GM19468 (cell line): ENCODE results near the gene DYNLT1.
"Not testable (repeated sequence)": the region's sequence is repeated elsewhere in the genome, so short reads cannot be mapped to it uniquely, and the experiment has no call there.

ENCODE experiments used
- ATAC-seq: cut with Tn5 transposase; IDR thresholded peaks from one replicate; pipeline ENCODE4 v1.9.1; 2021; ENCODE audit warnings: mild to moderate bottlenecking, moderate library complexity, moderate number of reproducible peaks; ENCODE audit not compliant: unreplicated experiment; ENCODE audit errors: extremely low read depth

DYNLT1 gene

DNA sequence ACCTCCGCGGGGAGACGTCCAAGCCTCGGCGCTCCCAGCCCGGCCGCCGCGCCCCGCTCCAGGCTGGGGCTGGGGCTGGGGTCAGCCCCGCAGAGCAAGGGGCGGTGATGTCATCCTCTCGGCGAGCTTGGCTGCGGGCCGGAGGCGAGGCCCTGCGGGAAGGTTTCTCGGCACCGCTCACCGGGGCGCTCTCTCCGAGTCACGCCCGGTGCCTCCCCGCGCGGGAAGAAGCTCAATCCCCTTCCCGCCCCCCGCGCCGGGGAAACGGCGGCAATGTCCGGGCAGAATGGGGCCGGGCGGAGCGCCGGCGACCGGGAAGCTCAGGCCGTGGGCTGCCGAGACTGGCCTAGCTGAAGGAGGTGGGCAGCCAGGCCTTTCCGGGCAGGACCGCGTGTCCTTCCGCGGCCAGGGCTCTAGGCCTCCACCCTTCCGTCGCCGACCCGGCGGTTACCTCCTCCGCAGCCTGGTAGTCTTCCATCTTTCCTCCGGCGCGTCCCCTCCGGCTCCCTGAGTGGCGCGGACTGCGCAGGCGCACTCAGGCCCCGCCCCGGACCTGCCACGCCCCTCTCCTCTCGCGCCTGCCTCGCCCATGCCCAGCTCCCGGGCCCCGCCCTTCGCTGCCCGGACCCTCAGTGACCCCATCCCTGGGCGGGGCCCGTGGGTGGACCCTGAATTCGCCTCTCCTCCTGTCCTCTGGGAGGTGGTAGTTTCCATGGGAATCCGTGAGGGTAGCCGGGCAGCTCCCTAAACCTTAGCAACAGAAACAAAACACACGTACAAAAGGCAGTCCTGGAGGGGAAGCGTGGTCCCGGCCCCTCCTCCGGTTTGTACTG, at the start of gene DYNLT1:
Gene DYNLT1, minus strand, starts transcription at position 513 of the 833 bp plus-strand sequence. Its CDS starts 35 bp downstream, at position 478.
- ATAC-seq = peak; percentile 18

DNA sequence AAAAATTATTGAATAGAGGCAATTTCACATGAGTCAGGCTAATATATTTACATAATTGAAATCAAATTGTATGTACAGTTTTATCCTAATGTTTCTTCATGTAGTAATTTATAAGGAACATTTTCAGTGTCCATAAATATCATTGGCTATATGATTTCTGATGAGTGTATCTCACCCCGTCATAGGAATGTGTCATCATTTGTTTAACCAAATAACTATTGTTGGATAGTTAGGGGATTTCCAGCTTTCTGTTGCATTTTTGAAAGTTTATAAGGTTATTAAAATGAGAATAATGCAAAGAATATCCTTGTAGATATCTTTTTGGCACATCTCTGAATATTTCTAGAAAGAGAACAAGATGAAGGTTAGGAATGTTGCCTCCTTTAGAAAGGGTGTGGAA, 44.3 kb upstream of the DYNLT1 start:
- no peak for ATAC-seq

DNA sequence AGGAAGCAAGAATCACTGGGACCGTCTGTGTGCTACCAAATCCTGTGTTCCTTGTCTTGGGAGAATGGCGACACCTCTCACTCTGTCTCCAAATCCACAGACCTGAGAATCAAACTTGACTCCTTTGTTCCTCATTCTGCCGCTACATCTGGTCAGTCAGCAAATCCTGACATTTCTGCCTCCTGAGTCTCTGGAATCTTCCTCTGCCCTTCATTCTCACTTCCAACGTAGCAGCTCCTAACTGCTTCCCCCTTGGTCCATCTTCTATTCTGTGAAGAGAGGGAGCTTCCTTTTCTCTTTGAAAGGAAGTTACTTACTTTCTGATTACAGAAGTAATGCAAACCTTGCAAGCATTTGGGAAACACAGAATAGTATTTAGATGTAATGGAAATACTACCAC, 43.0 kb upstream of the DYNLT1 start:
- no peak for ATAC-seq

DNA sequence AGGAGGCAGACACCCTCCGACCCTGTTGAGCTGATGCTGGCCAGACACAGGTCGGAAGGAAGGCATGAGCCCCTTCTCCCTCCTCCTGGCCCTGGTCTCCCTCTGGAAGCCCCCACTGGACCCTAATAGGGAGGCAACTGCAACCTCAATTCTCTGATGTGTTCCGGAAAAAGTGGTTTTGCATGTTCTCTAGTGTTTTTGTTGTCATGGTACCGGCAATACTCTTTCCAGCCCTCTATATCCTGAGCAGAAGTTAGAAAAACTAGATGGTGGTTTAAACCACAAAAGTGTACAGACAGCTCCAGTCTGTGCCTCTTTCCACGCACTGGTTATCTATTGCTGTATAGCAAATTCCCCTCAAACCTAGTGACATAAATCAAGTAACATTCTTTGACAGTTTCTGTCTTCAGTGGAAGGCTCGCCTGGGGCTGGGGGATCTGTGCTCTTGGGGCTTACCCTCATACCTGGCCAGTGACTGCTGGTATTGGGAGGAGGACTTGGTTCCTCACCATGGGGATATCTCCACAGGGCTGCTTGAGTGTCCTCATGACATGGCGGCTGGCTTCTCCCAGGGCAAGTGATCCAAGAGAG, 42.3 kb upstream of the DYNLT1 start:
- ATAC-seq = peak; percentile 73

DNA sequence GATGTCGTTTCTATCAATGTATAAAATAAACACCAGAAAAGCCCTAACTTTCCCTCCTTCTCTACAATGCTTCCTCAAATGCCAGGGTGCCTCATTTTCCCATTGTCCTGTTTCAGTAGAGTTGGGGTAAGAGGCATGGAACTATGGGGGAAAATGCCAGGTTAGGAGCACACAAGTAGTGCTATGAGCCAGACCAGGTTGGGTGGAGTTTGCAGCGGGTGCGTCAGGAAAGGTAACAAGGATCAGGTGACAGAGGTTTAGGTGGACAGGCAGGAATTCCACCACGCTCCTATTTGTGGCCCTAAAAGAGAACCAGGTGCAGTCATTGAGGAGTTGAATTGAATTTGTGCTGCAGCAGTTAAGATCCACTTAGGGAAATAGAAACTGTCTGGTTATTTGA, 41.8 kb upstream of the DYNLT1 start:
- ATAC-seq = no peak

DNA sequence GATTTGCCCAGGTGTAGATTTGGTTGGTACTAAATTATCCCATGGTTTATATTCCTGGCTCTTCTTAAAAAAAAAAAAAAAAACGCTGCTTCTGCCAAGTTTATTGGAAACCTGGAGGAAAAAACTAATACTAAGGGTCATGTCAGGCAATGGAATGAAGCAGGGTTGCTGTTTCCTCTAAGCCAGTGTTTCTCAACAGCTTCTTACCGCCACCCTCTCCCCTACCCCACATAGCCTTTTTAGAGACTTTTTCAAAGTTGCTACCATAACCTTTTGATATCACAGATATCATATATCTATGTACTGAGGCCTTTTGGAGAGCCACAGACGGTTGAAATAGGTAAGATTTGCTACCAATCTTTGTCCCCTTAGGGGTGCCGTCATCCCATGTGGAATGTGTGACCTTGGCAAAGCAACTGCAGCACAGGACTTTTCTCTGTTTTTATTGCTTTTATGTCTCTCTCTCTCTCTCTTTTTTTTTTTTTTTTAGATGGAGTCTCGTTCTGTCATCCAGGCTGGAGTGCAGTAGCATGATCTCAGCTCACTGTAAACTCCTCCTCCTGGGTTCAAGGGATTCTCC, 40.3 kb upstream of the DYNLT1 start:
- no peak for ATAC-seq

DNA sequence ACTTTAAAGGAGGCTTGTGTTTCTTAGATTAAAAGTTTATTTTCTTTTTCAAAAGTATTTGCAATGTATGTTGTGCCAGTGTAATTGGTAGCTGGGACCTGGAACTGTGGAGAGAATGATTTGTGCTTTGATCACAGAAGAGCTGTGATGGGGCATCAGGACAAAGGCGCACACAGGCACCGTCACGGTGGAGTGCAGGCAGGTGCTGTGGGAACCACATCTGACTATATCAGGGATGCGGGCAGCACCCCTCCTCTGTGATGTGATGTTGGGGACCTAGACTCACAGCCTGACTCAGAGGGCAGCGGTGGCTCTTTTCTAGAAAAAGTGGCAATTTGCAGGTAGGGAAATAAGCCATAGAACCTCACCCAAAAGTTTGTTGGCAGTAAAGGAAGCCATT, 39.8 kb upstream of the DYNLT1 start:
- no peak for ATAC-seq

DNA sequence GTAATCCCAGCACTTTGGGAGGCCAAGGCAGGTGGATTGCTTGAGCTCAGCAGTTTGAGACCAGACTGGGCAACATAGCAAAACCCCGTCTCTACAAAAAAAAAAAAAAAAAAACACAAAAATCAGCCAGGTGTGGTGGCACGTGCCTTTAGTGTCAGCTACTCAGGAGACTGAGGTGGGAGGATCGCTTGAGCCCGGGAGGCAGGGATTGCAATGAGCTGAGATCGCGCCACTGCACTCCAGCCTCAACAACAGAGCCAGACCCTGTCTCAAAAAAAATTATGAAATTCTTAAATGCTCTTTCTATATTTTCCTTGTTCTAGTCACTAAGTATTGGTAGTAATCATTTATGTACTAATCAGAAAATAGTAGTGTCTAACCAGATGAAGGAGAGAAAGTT, 35.9 kb upstream of the DYNLT1 start:
- ATAC-seq = no peak

DNA sequence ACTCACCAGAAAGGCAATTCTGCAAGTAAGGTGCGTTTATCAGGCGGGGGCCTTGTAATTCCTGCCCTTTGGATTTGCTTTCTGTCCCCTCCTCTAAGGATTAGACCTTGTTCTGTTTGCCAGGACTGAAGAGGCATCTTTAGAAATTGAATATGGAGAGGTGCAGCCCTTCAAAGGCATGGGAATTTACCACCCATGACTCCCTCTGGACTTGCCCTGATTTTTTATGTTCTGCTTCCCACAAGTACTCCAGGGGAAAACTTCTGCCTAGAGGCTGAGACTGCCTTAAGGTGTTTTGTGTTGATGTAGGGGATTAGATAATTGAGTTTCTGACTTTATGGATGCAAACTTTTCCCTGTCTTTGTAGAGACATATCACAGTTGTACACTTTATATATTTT, 35.5 kb upstream of the DYNLT1 start:
- ATAC-seq = no peak

DNA sequence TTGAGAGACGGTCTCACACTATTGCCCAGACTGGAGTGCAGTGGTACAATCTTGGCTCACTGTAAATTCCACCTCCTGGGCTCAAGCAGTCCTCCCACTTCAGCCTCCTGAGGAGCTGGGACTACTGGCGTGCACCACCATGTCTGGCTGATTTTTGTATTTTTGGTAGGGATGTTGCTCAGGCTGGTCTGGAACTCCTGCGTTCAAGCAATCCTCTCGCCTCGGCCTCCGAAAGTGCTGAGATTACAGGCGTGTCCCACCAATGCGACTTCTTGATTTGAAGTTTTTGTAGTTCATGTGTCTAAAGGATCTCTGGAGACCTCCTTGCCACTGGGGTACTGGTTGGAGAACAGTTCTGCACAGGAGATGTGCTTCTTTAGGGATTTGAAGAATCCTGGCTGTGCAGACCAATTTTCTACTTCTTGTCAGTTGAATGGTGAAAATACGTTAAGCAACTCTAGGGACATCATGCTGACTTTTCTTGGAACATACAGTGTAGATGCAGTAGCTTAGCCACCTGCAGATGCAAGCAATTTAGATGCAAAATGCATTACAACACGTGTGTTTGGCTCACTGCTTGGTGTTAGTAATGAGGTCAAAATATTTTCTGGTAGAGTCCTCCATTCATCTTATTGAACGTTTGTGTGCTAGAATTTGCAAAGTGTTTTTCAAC, 33.5 kb upstream of the DYNLT1 start:
- no peak for ATAC-seq

DNA sequence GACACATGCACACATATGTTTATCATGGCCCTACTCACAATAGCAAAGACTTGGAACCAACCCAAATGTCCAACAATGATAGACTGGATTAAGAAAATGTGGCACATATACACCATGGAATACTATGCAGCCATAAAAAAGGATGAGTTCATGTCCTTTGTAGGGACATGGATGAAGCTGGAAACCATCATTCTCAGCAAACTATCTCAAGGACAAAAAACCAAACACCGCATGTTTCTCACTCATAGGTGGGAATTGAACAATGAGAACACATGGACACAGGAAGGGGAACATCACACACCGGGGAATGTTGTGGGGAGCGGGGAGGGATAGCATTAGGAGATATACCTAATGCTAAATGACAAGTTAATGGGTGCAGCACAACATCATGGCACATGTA, 32.6 kb upstream of the DYNLT1 start:
- ATAC-seq = not testable (repeated sequence)

DNA sequence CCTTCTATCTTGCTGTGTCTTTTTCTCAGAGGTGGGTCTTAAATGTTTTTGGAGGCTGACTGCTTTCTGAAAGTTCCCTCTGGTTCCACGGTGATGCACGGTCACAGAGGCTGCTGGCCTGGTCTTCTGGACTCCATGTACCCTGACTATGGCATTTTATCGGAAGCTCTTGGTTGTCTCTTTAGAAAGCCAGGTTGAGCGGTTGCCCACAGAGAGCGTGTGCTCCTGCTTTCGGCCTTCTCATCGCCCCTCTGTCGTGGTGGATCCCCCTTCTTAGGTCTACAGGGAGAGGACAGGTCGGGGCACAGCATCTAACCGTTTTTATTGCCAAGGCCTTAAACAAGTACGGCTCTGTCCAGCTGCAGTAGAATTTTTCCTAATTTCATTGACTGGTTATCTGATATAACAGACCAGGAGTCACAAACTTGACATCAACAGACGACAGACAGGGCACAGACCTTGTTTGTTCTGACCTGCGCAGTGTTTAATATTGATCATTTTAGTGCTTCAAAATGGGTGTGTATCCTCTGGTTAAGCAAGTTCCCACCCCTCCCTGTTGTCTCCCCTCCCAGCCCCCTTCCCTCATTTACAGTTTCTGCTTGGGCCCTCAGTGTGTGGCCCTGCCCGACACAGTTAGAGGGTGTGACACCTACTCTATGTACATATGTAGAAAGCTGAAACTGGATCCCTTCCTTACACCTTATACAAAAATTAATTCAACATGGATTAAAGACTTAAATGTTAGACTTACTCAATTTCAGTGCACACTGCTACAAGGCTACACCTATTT, 30.0 kb upstream of the DYNLT1 start:
- no peak for ATAC-seq

DNA sequence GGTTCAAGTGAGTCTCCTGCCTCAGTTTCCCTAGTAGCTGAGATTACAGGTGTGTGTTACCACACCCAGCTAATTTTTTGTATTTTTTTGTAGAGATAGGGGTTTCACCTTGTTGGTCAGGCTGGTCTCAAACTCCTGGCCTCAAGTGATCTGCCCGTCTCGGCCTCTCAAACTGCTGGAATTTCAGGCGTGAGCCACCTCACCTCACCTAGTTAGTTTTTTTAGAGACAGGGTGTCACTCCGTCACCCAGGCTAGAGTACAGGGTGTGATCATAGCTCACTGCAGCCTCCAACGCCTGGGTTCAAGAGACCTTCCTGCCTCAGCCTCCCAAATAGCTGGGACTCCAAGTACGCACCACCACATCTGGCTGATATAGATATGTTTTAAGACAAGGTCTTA, 28.2 kb upstream of the DYNLT1 start:
- no peak for ATAC-seq

DNA sequence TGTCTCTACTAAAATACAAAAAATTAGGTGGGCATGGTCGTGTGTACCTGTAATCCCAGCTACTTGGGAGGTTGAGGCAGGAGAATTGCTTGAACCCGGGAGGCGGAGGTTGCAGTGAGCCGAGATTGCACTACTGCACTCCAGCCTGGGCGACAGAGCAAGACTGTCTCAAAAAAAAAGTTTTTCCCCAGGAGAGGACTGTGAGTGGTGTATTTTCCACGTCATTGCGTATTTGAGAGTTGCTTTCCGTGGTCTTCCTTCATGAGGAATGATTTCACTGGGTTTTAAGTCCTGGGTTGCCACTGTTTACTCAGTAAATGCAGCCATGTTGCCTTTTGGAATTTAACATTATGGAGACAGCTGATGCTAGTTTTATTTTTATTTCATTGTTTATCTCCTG, 27.6 kb upstream of the DYNLT1 start:
- not testable (repeated sequence) for ATAC-seq

DNA sequence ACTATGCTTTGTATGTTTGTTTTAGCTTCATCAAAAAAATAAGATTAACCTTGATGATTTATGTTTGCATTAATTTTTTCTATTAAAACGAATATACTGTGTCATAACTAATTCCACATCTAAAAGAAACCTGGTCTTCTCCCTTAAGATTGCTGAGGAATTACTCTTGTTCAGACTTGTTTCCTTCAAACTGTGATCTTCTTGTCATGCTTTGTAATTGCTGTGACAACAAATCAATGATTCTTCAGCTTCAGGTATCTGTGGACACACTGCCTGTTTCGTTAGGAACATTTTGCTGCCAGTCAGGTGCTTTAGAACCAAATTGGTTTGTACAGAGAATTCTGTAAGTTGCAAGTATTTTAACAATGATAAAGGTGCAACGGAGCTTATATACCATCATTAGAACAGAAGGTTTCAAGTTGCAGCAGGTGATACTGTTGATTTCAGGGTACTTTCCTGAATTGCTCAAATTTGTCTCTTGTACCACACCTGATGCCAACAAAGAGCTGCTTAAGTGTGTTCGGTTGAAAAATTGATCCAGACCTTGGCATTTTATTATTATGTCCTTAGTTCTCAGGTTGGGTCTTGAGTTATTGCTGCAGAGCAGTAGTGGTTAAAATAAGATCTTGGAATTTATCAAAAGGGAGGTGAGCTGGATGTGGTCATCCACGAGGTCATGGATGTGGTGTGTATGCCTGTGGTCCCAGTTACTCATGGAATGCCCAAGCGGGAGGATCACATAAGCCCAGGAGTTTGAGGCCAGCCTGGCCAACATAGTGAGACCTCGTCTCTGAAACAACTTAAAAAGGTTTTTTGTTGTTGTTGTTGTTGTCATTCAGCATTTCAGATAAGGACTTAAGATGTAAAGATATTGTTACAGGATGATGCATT, 24.8 kb upstream of the DYNLT1 start:
- ATAC-seq = no peak

DNA sequence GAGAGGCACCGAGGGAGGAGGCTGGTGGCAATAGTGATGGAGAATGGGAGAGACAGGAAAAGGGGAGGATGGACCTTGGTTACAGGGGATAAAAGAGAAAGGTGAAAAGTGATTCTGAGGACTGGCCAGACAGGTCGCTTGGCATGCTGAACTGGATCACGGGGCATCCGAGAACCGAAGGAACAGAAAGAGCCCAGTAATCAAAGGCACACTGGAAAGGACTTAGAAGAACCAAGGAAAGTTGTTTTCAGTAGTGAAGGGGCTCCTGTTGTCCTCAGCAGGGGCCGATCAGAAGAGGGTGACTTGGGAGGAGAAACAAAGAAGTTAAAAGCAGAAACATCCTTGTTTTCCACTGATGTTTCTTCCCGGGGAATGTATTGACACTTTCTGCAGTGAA, 24.2 kb upstream of the DYNLT1 start:
- ATAC-seq = no peak

DNA sequence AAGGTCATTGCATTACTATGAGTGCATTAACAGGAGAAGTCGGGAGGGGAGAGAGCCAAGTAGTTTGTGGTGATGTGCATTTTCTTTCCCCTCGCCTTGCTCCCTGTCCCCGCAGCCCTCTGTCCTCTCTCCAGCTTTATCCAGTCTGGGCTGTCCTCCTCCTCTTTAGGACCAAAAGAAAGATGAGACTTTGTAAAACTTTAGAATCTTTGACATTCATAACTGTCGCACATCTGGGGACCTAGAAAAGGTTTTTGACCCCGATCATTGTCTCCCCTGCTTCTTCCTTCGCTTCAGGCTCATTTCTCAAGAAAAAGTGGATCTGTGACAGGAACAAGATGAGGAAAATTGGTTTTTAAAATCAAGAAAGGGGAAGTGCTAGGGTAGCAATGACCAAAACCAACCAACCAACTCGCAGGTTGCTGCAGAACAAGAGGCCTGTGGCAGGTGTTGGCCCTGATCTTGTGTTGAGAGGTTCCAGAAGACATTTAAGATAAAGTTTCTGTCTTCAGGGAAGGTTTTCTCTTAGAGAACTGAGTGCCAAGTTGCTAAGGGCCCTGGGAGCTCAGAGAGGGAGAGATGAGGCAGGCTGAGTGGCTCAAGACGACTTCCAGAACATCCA, 22.9 kb upstream of the DYNLT1 start:
- ATAC-seq = no peak

DNA sequence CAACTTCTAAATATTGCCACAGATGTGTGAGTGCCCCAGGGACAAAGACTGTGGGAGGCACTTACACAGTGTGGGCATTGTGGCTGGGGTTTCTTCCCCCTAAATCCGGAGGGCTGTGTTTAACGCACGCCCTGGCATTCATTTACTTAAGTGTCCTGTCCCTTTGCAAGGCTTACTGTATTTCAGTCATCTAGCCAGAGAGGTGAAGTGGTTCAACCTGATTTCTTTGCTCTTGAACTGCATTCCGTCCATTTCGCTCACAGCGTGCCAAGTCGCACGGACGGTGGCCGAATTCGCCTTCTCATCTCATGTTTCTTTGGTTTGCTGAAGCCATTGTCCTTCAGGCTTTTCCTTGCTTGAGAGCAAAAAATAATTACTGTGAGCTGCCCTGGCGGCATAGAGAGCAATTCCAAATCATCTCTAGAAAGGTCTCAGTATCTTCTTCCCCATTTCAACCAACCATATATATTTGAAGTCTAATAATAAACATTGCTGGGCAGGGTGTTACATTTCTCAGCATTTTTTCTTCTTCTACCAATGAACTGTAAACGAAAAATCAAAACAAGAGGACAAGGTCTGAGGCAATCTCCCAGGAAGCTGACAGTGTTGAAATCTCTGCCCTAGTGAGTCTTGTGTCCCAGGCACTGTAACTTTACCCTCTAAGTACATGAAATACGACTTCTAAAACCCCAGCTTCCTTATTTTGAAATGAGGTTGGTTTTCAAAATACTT, 22.3 kb upstream of the DYNLT1 start:
- no peak for ATAC-seq
